ENCODE data around the gene GAD2.

Gene GAD2

GRCh38 chr10:26232174-26232573, 15.6 kb downstream of the GAD2 start:
- Histone ChIP-seq H3K9ac (ENCODE audit: low read length) (no peak overlapping the region), H3K4me2 (ENCODE audit: low read length) (no peak overlapping the region), H3K4me1 (ENCODE audit: low read length) (no peaks in the 10 kb centered on the region), H3K9me3 (ENCODE audit: insufficient read depth, low read length) (no peaks in the 10 kb centered on the region), H3K27ac (ENCODE audit: low read length) (no peak overlapping the region), H3K36me3 (replicated peaks; ENCODE audit: low read depth, low read length) (no peaks in the 10 kb centered on the region), H2AFZ (ENCODE audit: low read depth, low read length) (no peak overlapping the region), H3K4me3 (ENCODE audit: low read length) (no peak overlapping the region), H3K27me3 (ENCODE audit: low read depth, low read length) (no peaks in the 10 kb centered on the region), H3K79me2 (ENCODE audit: low read length) (no peaks in the 10 kb centered on the region), H4K20me1 (ENCODE audit: insufficient read depth, low read length) (no peaks in the 10 kb centered on the region)
- no peak for TF ChIP-seq EZH2phosphoT487 (IDR thresholded peaks at IDR 0.05; ENCODE audit: low read depth)
- TF ChIP-seq, protein P1, sequence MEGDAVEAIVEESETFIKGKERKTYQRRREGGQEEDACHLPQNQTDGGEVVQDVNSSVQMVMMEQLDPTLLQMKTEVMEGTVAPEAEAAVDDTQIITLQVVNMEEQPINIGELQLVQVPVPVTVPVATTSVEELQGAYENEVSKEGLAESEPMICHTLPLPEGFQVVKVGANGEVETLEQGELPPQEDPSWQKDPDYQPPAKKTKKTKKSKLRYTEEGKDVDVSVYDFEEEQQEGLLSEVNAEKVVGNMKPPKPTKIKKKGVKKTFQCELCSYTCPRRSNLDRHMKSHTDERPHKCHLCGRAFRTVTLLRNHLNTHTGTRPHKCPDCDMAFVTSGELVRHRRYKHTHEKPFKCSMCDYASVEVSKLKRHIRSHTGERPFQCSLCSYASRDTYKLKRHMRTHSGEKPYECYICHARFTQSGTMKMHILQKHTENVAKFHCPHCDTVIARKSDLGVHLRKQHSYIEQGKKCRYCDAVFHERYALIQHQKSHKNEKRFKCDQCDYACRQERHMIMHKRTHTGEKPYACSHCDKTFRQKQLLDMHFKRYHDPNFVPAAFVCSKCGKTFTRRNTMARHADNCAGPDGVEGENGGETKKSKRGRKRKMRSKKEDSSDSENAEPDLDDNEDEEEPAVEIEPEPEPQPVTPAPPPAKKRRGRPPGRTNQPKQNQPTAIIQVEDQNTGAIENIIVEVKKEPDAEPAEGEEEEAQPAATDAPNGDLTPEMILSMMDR (IDR thresholded peaks at IDR 0.05; ENCODE audit: low read depth, low read length) = no peak

GRCh38 chr10:26235761-26236160, 19.2 kb downstream of the GAD2 start:
- Histone ChIP-seq H3K9me3 (ENCODE audit: insufficient read depth, low read length) (no peaks in the 10 kb centered on the region), H3K4me1 (ENCODE audit: low read length) (no peaks in the 10 kb centered on the region), H3K4me2 (ENCODE audit: low read length) (no peak overlapping the region), H3K9ac (ENCODE audit: low read length) (no peak overlapping the region), H2AFZ (ENCODE audit: low read depth, low read length) (no peak overlapping the region), H3K27ac (ENCODE audit: low read length) (no peak overlapping the region), H3K27me3 (ENCODE audit: low read depth, low read length) (peaks cover 18% of the 10 kb centered on the region; the same call in 1 of the 2 replicates), H3K36me3 (replicated peaks; ENCODE audit: low read depth, low read length) (no peaks in the 10 kb centered on the region), H3K79me2 (ENCODE audit: low read length) (no peaks in the 10 kb centered on the region), H3K4me3 (ENCODE audit: low read length) (no peak overlapping the region), H4K20me1 (ENCODE audit: insufficient read depth, low read length) (no peaks in the 10 kb centered on the region)
- TF ChIP-seq, protein P1 (IDR thresholded peaks at IDR 0.05; ENCODE audit: low read depth, low read length) = no peak
- no peak for TF ChIP-seq EZH2phosphoT487 (IDR thresholded peaks at IDR 0.05; ENCODE audit: low read depth)

- H3K9me3 ChIP-seq (ENCODE audit: insufficient read depth, low read length) = no peaks in the 10 kb centered on the region
- no peak overlapping the region for H3K27ac ChIP-seq (ENCODE audit: low read length)
- no peaks in the 10 kb centered on the region for H3K79me2 ChIP-seq (ENCODE audit: low read length)
- H4K20me1 ChIP-seq (ENCODE audit: insufficient read depth, low read length) = no peaks in the 10 kb centered on the region
- H3K4me1 ChIP-seq (ENCODE audit: low read length) = no peaks in the 10 kb centered on the region
- H3K4me3 ChIP-seq (ENCODE audit: low read length) = no peak overlapping the region
- peaks cover 18% of the 10 kb centered on the region; the same call in 1 of the 2 replicates for H3K27me3 ChIP-seq (ENCODE audit: low read depth, low read length)
- no peaks in the 10 kb centered on the region for H3K36me3 ChIP-seq (replicated peaks; ENCODE audit: low read depth, low read length)
- H3K9ac ChIP-seq (ENCODE audit: low read length) = no peak overlapping the region
- no peak for TF ChIP-seq EZH2phosphoT487 (IDR thresholded peaks at IDR 0.05; ENCODE audit: low read depth)
- TF ChIP-seq, protein P1 (IDR thresholded peaks at IDR 0.05; ENCODE audit: low read depth, low read length) = no peak
- no peak overlapping the region for H3K4me2 ChIP-seq (ENCODE audit: low read length)
- H2AFZ ChIP-seq (ENCODE audit: low read depth, low read length) = no peak overlapping the region
Observed at GRCh38 chr10:26238378-26238777, 21.8 kb downstream of the GAD2 start.

DNA sequence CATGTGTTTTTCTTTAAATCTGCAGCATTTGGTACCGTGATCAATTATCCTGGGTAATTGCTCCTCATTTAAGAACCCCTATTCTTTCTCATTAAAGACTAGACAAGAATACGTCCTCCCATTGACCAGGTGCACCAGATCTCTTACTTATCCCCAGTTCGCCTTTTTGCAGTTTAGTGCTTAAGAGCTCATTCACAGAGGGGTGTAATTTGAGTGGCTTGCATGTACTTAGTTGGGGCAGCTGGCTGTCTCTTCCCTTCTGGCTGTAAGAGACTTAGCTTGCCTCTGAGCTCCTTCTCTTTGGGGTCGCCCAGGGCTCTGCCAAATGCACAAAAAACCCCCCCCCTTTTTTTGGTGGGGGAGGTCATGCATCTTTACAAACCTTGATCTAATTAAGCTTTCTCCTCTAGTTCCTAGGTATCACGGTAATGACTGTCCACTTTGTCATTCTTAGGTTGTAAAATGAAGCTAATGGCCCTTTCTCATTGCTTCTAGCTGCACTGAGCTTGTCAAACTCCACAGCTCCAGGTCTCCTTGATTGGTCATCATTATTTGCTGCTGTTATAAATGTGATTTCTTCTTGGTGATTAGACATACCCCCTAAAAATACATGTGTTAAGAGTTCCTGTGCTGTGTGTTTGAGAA, 26.3 kb downstream of the GAD2 start:
- TF ChIP-seq, protein P1 (IDR thresholded peaks at IDR 0.05; ENCODE audit: low read depth, low read length) = no peak
- no peak for TF ChIP-seq EZH2phosphoT487 (IDR thresholded peaks at IDR 0.05; ENCODE audit: low read depth)

More for the DNA sequence above, 26.3 kb downstream of the GAD2 start:
- H3K9ac ChIP-seq (ENCODE audit: low read length) = no peak overlapping the region
- H2AFZ ChIP-seq (ENCODE audit: low read depth, low read length) = no peak overlapping the region
- no peak overlapping the region for H3K27ac ChIP-seq (ENCODE audit: low read length)
- no peak overlapping the region for H3K4me2 ChIP-seq (ENCODE audit: low read length)
- no peaks in the 10 kb centered on the region for H3K79me2 ChIP-seq (ENCODE audit: low read length)
- no peak overlapping the region for H3K4me3 ChIP-seq (ENCODE audit: low read length)
- H3K36me3 ChIP-seq (replicated peaks; ENCODE audit: low read depth, low read length) = no peaks in the 10 kb centered on the region
- H3K4me1 ChIP-seq (ENCODE audit: low read length) = no peaks in the 10 kb centered on the region
- H3K9me3 ChIP-seq (ENCODE audit: insufficient read depth, low read length) = no peaks in the 10 kb centered on the region
- peaks cover 18% of the 10 kb centered on the region; the same call in 1 of the 2 replicates for H3K27me3 ChIP-seq (ENCODE audit: low read depth, low read length)
- H4K20me1 ChIP-seq (ENCODE audit: insufficient read depth, low read length) = no peaks in the 10 kb centered on the region
